H1 (cell line): ENCODE measurements around the gene DENND1A. TPM values are rescaled to one million over a fixed set of nuclear protein-coding genes. Genes with fewer than 3 reads are reported as not detected.

Experiments used
- CTCF ChIA-PET: fragments of 300-600 bp; sonication (Branson Sonifier 250); formaldehyde crosslinking; loops from one replicate; lab custom pipeline; 2021; ENCODE audit not compliant: partially characterized antibody; lab: Charles Lee
- POLR2A ChIA-PET: fragments of 300-600 bp; sonication (Branson Sonifier 250); formaldehyde crosslinking; loops from one replicate; lab custom pipeline; 2021; ENCODE audit warnings: inconsistent platforms; ENCODE audit not compliant: partially characterized antibody; lab: Charles Lee
- DNase-seq, 2 experiments: peaks; one replicate each; pipeline versions ENCODE4 v3.0.0 to v3.0.0-alpha.2; 2010 to 2022; ENCODE audit warnings: low spot score in 2 of 2, low read depth in 1 of 2, mixed read lengths in 1 of 2
- FAIRE-seq: peaks from 2 replicates; lab custom pipeline; 2011; peaks lifted over from hg19 to GRCh38; lab: Jason Lieb, UNC
- H2AFZ ChIP-seq: 2 replicates; pipeline ENCODE4 v1.8.1; 2012; ENCODE audit warnings: low read length, inconsistent platforms
- H2AK5ac ChIP-seq: 2 replicates; pipeline ENCODE4 v1.6.1; 2013; ENCODE audit warnings: low read depth, low read length
- H2BK120ac ChIP-seq: replicated peaks from 2 replicates; pipeline ENCODE3; 2013; ENCODE audit warnings: low read depth, low read length, inconsistent platforms
- H2BK12ac ChIP-seq: 2 replicates; pipeline ENCODE4 v1.6.1; 2013; ENCODE audit warnings: low read depth, low read length
- H2BK15ac ChIP-seq: 2 replicates; pipeline ENCODE4 v1.6.1; 2013; ENCODE audit warnings: low read length
- H2BK20ac ChIP-seq: 2 replicates; pipeline ENCODE4 v1.6.1; 2013; ENCODE audit warnings: low read length
- H2BK5ac ChIP-seq: 2 replicates; pipeline ENCODE4 v1.6.1; 2013; ENCODE audit warnings: low read depth, low read length
- H3K14ac ChIP-seq: 2 replicates; pipeline ENCODE4 v1.6.1; 2013; ENCODE audit warnings: inconsistent platforms; ENCODE audit not compliant: insufficient read length
- H3K18ac ChIP-seq: 2 replicates; pipeline ENCODE4 v1.6.1; 2013; ENCODE audit warnings: low read length; ENCODE audit errors: extremely low read depth
- H3K23ac ChIP-seq: 2 replicates; pipeline ENCODE4 v1.6.1; 2013; ENCODE audit warnings: inconsistent platforms; ENCODE audit not compliant: insufficient read length
- H3K23me2 ChIP-seq: 2 replicates; pipeline ENCODE4 v1.6.1; 2013; ENCODE audit warnings: low read depth, low read length
- H3K27ac ChIP-seq: 2 replicates; pipeline ENCODE4 v1.6.1; 2011; ENCODE audit warnings: low read depth, low read length, inconsistent platforms
- H3K27me3 ChIP-seq, 4 experiments: replicated peaks in 1 of 4; 1 replicate in 1 of 4; 2 replicates in 3 of 4; pipeline versions ENCODE4 v1.6.1 to v1.8.1; 2011 to 2013; ENCODE audit warnings: low read length in 3 of 4, mild to moderate bottlenecking in 3 of 4, inconsistent platforms in 2 of 4, mixed read lengths in 2 of 4, moderate library complexity in 1 of 4; ENCODE audit not compliant: control insufficient read depth in 3 of 4, insufficient read depth in 3 of 4; ENCODE audit errors: extremely low read depth in 1 of 4
- H3K36me3 ChIP-seq, 4 experiments: 2 replicates each; pipeline versions ENCODE4 v1.6.1 to v1.8.1; 2011 to 2013; ENCODE audit warnings: mild to moderate bottlenecking in 4 of 4, low read length in 3 of 4, moderate library complexity in 2 of 4, control low read depth in 1 of 4, inconsistent platforms in 1 of 4; ENCODE audit not compliant: insufficient read depth in 4 of 4, control insufficient read depth in 2 of 4
- H3K4ac ChIP-seq: replicated peaks from 2 replicates; pipeline ENCODE3; 2013; ENCODE audit warnings: low read length, low read depth, mixed read lengths, inconsistent platforms; ENCODE audit not compliant: insufficient read length
- H3K4me1 ChIP-seq, 4 experiments: replicated peaks in 1 of 4; 1 replicate in 1 of 4; 2 replicates in 3 of 4; pipeline versions ENCODE4 v1.6.1 to v1.8.1; 2011 to 2013; ENCODE audit warnings: low read length in 3 of 4, inconsistent platforms in 2 of 4, mixed read lengths in 1 of 4; ENCODE audit not compliant: insufficient read depth in 4 of 4, control insufficient read depth in 3 of 4
- H3K4me2 ChIP-seq, 2 experiments: 2 replicates each; pipeline versions ENCODE4 v1.6.1 to v1.8.1; 2011 to 2013; ENCODE audit warnings: low read depth in 2 of 2, low read length in 2 of 2, control low read depth in 1 of 2, inconsistent platforms in 1 of 2, mild to moderate bottlenecking in 1 of 2; ENCODE audit not compliant: insufficient read depth in 1 of 2
- H3K4me3 ChIP-seq, 4 experiments: fragments of 200-600, 300-600 bp in 1 of 4; sonication (generic), shearing (Covaris generic), sonication (Bioruptor Twin) in 1 of 4; 2 replicates each; pipeline versions ENCODE4 v1.5.1 to v1.8.1; 2011 to 2016; ENCODE audit warnings: low read length in 4 of 4, low read depth in 3 of 4, control low read depth in 2 of 4, inconsistent platforms in 2 of 4, mild to moderate bottlenecking in 2 of 4, mixed read lengths in 1 of 4, moderate library complexity in 1 of 4; ENCODE audit not compliant: insufficient read depth in 2 of 4; ENCODE audit errors: extremely low read depth in 1 of 4
- H3K56ac ChIP-seq: replicated peaks from 2 replicates; pipeline ENCODE3; 2013; ENCODE audit warnings: low read depth, mild to moderate bottlenecking, mixed read lengths, low read length, inconsistent platforms; ENCODE audit not compliant: insufficient read length
- H3K79me1 ChIP-seq: 2 replicates; pipeline ENCODE4 v1.6.1; 2013; ENCODE audit warnings: low read depth, low read length, control low read depth
- H3K79me2 ChIP-seq, 2 experiments: 2 replicates each; pipeline versions ENCODE4 v1.6.1 to v1.8.1; 2012 to 2013; ENCODE audit warnings: low read length in 2 of 2, mild to moderate bottlenecking in 2 of 2, inconsistent platforms in 1 of 2; ENCODE audit not compliant: insufficient read depth in 2 of 2, control insufficient read depth in 1 of 2
- H3K9ac ChIP-seq, 4 experiments: replicated peaks in 1 of 4; 1 replicate in 1 of 4; 2 replicates in 3 of 4; pipeline versions ENCODE4 v1.6.1 to v1.8.1; 2011 to 2013; ENCODE audit warnings: low read depth in 3 of 4, low read length in 3 of 4, control low read depth in 2 of 4, mild to moderate bottlenecking in 2 of 4, moderate library complexity in 2 of 4, inconsistent platforms in 1 of 4; ENCODE audit errors: extremely low read depth in 1 of 4
- H3K9me3 ChIP-seq, 2 experiments: 2 replicates each; pipeline versions ENCODE4 v1.6.1 to v1.8.1; 2012 to 2013; ENCODE audit warnings: mild to moderate bottlenecking in 2 of 2, moderate library complexity in 2 of 2, control low read depth in 1 of 2, inconsistent platforms in 1 of 2, low read depth in 1 of 2, low read length in 1 of 2, mixed read lengths in 1 of 2; ENCODE audit not compliant: insufficient read depth in 2 of 2
- H4K20me1 ChIP-seq, 2 experiments: replicated peaks in 1 of 2; 2 replicates each; pipeline versions ENCODE3 to v1.8.1; 2011 to 2013; ENCODE audit warnings: inconsistent platforms in 2 of 2, low read length in 2 of 2, mild to moderate bottlenecking in 1 of 2; ENCODE audit not compliant: insufficient read depth in 2 of 2, control insufficient read depth in 1 of 2
- H4K5ac ChIP-seq: 2 replicates; pipeline ENCODE4 v1.6.1; 2013; ENCODE audit warnings: low read length, low read depth, mixed read lengths, inconsistent platforms; ENCODE audit not compliant: insufficient read length
- H4K8ac ChIP-seq: 2 replicates; pipeline ENCODE4 v1.8.0; 2013; ENCODE audit warnings: mild to moderate bottlenecking, moderate library complexity, low read length, inconsistent platforms; ENCODE audit not compliant: insufficient read depth; ENCODE audit errors: extremely low read depth
- H4K91ac ChIP-seq: replicated peaks from 2 replicates; pipeline ENCODE3; 2013; ENCODE audit warnings: low read length, mixed read lengths, inconsistent platforms; ENCODE audit not compliant: insufficient read length
- BACH1 ChIP-seq: IDR thresholded peaks from 2 replicates; pipeline ENCODE4 v1.6.1; 2012; ENCODE audit warnings: low read length, improper control_type of control experiment
- CTBP2 ChIP-seq: IDR thresholded peaks from 2 replicates; pipeline ENCODE4 v1.7.0; 2011; ENCODE audit warnings: borderline replicate concordance, mild to moderate bottlenecking, moderate library complexity, mixed read lengths, low read length; ENCODE audit not compliant: insufficient read depth, insufficient read length
- GABPA ChIP-seq: IDR thresholded peaks from 2 replicates; pipeline ENCODE4 v1.6.1; 2011; ENCODE audit warnings: mild to moderate bottlenecking, low read length, moderate library complexity, borderline replicate concordance; ENCODE audit not compliant: insufficient read depth
- GTF2F1 ChIP-seq: IDR thresholded peaks from 2 replicates; pipeline ENCODE4 v1.6.1; 2012; ENCODE audit warnings: low read depth, low read length, improper control_type of control experiment, borderline replicate concordance
- HDAC6 ChIP-seq: IDR thresholded peaks from one replicate; pipeline ENCODE4 v1.7.1; 2012; ENCODE audit warnings: low read depth, mild to moderate bottlenecking, inconsistent platforms, low read length, moderate library complexity
- KDM4A ChIP-seq: IDR thresholded peaks from one replicate; pipeline ENCODE4 v1.7.1; 2012; ENCODE audit warnings: low read depth, mild to moderate bottlenecking, moderate library complexity, low read length, inconsistent platforms; ENCODE audit not compliant: severe bottlenecking
- POLR2AphosphoS5 ChIP-seq: IDR thresholded peaks from 2 replicates; pipeline ENCODE4 v1.6.1; 2011; ENCODE audit warnings: low read depth, low read length
- POU5F1 ChIP-seq: IDR thresholded peaks from 2 replicates; pipeline ENCODE4 v1.6.1; 2011; ENCODE audit warnings: low read depth, mild to moderate bottlenecking, low read length, moderate library complexity
- SP2 ChIP-seq: IDR thresholded peaks from 2 replicates; pipeline ENCODE4 v1.6.1; 2012; ENCODE audit warnings: mild to moderate bottlenecking, low read length, inconsistent platforms
- YY1 ChIP-seq: IDR thresholded peaks from 2 replicates; pipeline ENCODE4 v1.6.1; 2011; ENCODE audit warnings: low read depth, mild to moderate bottlenecking, low read length
- WGBS, 2 experiments: shearing (Covaris generic) in 1 of 2; methylation state at CpG; one replicate each; pipeline versions ENCODE4 v1.1.6 to v1.1.7; 2013 to 2015; ENCODE audit warnings: low lambda C conversion rate in 2 of 2, mixed read lengths in 2 of 2, inconsistent platforms in 1 of 2, low coverage in 1 of 2, missing lambda C conversion rate in 1 of 2; ENCODE audit not compliant: insufficient replicate concordance in 2 of 2, insufficient coverage in 1 of 2, insufficient read length in 1 of 2; ENCODE audit errors: extremely low coverage in 1 of 2, missing lambda C conversion rate in 1 of 2; 5-methylcytosine and 5-hydroxymethylcytosine counted together
- polyA plus RNA-seq, 7 experiments: library from polyadenylated mRNA; depleted of rRNA in 3 of 7; stranded (reverse) in 5 of 7; unstranded in 2 of 7; fragments of >200 nt in 5 of 7; fragments of 200-250 nt in 2 of 7; gene quantifications; 1 replicate in 5 of 7; 2 replicates in 1 of 7; 4 replicates in 1 of 7; pipeline versions ENCODE4 v1.2.1 to v1.2.3, GENCODE V29; 2011 to 2013; ENCODE audit warnings: missing spikeins in 2 of 7, mixed read lengths in 2 of 7
- total RNA-seq: library from RNA; stranded (reverse); fragmentation: NEBNext Ultra II Directional; extraction: Animal tissue kit (Norgen Biotek cat#: 25700); gene quantifications from 2 replicates; pipeline ENCODE4 v1.2.1, GENCODE V29; 2021

DENND1A gene
- total and polyA plus RNA-seq, 2 of the 8 experiments (the other 6 are each of a cell fraction or from before 2014, with no cell fraction given), result 24.1 to 26.4 TPM

DNA sequence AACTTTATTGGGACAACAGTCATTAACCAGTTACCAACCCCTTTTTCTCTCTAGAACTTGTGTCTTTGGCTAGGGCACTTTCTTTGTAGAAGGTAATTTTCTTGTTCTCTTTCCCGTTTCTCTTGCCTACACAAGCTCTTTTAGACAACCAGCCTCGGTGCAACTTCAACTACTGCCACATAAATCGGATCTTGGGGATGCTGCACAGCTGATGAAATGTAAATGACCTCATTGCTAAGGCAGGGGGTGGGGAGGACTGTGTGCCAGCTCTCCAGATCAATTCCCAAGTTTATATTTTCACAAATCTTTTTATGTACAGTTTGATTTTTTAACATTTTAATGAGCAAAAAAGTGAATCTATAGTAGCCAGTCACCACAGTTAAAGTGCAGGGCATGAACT, 157.6 kb downstream of the DENND1A start:
- CTCF ChIA-PET, result interaction anchor here (0.6 to 1.2 kb wide), 4 partner anchors 10 to 115 kb away, joined by 3 read pairs; no protein-coding TSS in a partner anchor

More for the DNA sequence above, 157.6 kb downstream of the DENND1A start:
- no peaks in the 10 kb centered on the region for H3K23me2 ChIP-seq
- H3K18ac ChIP-seq, result no peak overlapping the region
- H3K27me3 ChIP-seq, result no peaks in the 10 kb centered on the region
- no peak overlapping the region for H3K23ac ChIP-seq
- H3K4me1 ChIP-seq, result peaks cover 0 to 4% (median 1%) of the 10 kb centered on the region in 4 experiments; a peak in 1 of 7 replicates
- DNase-seq (no peak), FAIRE-seq (peak; percentile 7)
- no peak overlapping the region for H3K27ac ChIP-seq
- 80% methylated on average over 3 of the region's 3 CpGs; no CpG with 5 or more reads in 1 of the 2 experiments for WGBS, 2 experiments
- POLR2A ChIA-PET, result no interaction called here
- no peak overlapping the region for H3K4me3 ChIP-seq
- H3K36me3 ChIP-seq, result no peaks in the 10 kb centered on the region
- H3K14ac ChIP-seq, result no peak overlapping the region
- H3K79me1 ChIP-seq, result no peaks in the 10 kb centered on the region
- no peak overlapping the region for H2BK15ac ChIP-seq
- peaks cover 2 to 3% of the 10 kb centered on the region in 2 experiments for H4K20me1 ChIP-seq
- no peak overlapping the region for H4K8ac ChIP-seq
- H2AFZ ChIP-seq, result no peak overlapping the region
- no peak overlapping the region for H4K91ac ChIP-seq
- no peak overlapping the region for H2BK5ac ChIP-seq
- no peak overlapping the region for H4K5ac ChIP-seq
- no peak overlapping the region for H3K4me2 ChIP-seq
- no peak overlapping the region for H2BK20ac ChIP-seq
- TF ChIP-seq HDAC6 (no peak), YY1 (no peak), POU5F1 (no peak), POLR2AphosphoS5 (no peak), GTF2F1 (no peak), KDM4A (no peak), GABPA (no peak), SP2 (no peak), BACH1 (no peak), CTBP2 (no peak)
- no peaks in the 10 kb centered on the region for H3K9me3 ChIP-seq
- no peak overlapping the region for H3K9ac ChIP-seq
- H2BK120ac ChIP-seq, result no peak overlapping the region
- H3K56ac ChIP-seq, result no peak overlapping the region
- H2AK5ac ChIP-seq, result no peak overlapping the region
- H2BK12ac ChIP-seq, result no peak overlapping the region
- H3K79me2 ChIP-seq, result peaks cover 0 to 10% of the 10 kb centered on the region in 2 experiments; a peak in 1 of 4 replicates
- no peak overlapping the region for H3K4ac ChIP-seq
